ENCODE results near the gene UQCRC2. TPM values are rescaled to one million over a fixed set of nuclear protein-coding genes. Genes with fewer than 3 reads are reported as not detected.
"Not testable (repeated sequence)": the region's sequence is repeated elsewhere in the genome, so short reads cannot be mapped to it uniquely, and the experiment has no call there.

The UQCRC2 gene
- total RNA-seq, 1 donor from 2014 or later: 164 TPM

- DNase-seq (ENCODE audit: extremely low read depth, low read depth, low spot score): no peak
Measured at GRCh38 chr16:22007509-22008214, 54.5 kb downstream of the UQCRC2 start, which contains the start of gene MOSMO. MOSMO (plus strand) TSS chr16:22008111; CDS start chr16:22008302, 191 bp downstream.

GRCh38 chr16:22008215-22009059 lies 55.3 kb downstream of the UQCRC2 start:
- no peak for DNase-seq (ENCODE audit: extremely low read depth, low read depth, low spot score)

GRCh38 chr16:22010902-22011301 lies 57.7 kb downstream of the UQCRC2 start:
- DNase-seq (ENCODE audit: extremely low read depth, low read depth, low spot score): no peak

GRCh38 chr16:22012241-22012640 lies 59.1 kb downstream of the UQCRC2 start:
- no peak for DNase-seq (ENCODE audit: extremely low read depth, low read depth, low spot score)

GRCh38 chr16:22013486-22013885 lies 60.3 kb downstream of the UQCRC2 start:
- DNase-seq (ENCODE audit: extremely low read depth, low read depth, low spot score): no peak

- DNase-seq (ENCODE audit: extremely low read depth, low read depth, low spot score): no peak
Measured at GRCh38 chr16:22014271-22014873, 61.2 kb downstream of the UQCRC2 start.

GRCh38 chr16:22016927-22017326 lies 63.8 kb downstream of the UQCRC2 start:
- no peak for DNase-seq (ENCODE audit: extremely low read depth, low read depth, low spot score)

- no peak for DNase-seq (ENCODE audit: extremely low read depth, low read depth, low spot score)
Measured at GRCh38 chr16:22018559-22018958, 65.4 kb downstream of the UQCRC2 start.

- DNase-seq (ENCODE audit: extremely low read depth, low read depth, low spot score): no peak
Measured at GRCh38 chr16:22022151-22022550, 69.0 kb downstream of the UQCRC2 start.

- no peak for DNase-seq (ENCODE audit: extremely low read depth, low read depth, low spot score)
Measured at GRCh38 chr16:22023505-22023904, 70.3 kb downstream of the UQCRC2 start.

- not testable (repeated sequence) for DNase-seq (ENCODE audit: extremely low read depth, low read depth, low spot score)
Measured at GRCh38 chr16:22024785-22025184, 71.6 kb downstream of the UQCRC2 start.

- DNase-seq (ENCODE audit: extremely low read depth, low read depth, low spot score): no peak
Measured at GRCh38 chr16:22027633-22028032, 74.5 kb downstream of the UQCRC2 start.

- DNase-seq (ENCODE audit: extremely low read depth, low read depth, low spot score): no peak
Measured at GRCh38 chr16:22029632-22030031, 76.5 kb downstream of the UQCRC2 start.

GRCh38 chr16:22030087-22030812 lies 77.1 kb downstream of the UQCRC2 start:
- DNase-seq (ENCODE audit: extremely low read depth, low read depth, low spot score): no peak

- no peak for DNase-seq (ENCODE audit: extremely low read depth, low read depth, low spot score)
Measured at GRCh38 chr16:22031483-22032083, 78.4 kb downstream of the UQCRC2 start.

Other genes with a start within 250 kb of the UQCRC2 start
- gene NPIPB4, start 95.6 kb upstream of the UQCRC2 start, total RNA-seq: 17.1 and 50.2 TPM in 2 replicates
- not detected in 2 replicates for gene PDZD9, start 47.8 kb downstream of the UQCRC2 start, total RNA-seq
- 8.8 and 13.1 TPM in 2 replicates for gene MOSMO, start 54.8 kb downstream of the UQCRC2 start, total RNA-seq
- not detected in 2 replicates for gene VWA3A, start 139.2 kb downstream of the UQCRC2 start, total RNA-seq
- gene SDR42E2, start 209.1 kb downstream of the UQCRC2 start, total RNA-seq: not detected in 2 replicates